DOHH2 (cell line): ENCODE results near the gene CD200R1L.

Experiments used
- EZH2phosphoT487 ChIP-seq: fragments of 200-600 bp; sonication (generic); IDR thresholded peaks from 2 replicates; pipeline ENCODE4 v1.6.1; 2017; ENCODE audit warnings: borderline replicate concordance, mild to moderate bottlenecking, antibody characterized with exemption, low read length, moderate library complexity, mixed read lengths
- TF ChIP-seq, protein P1 (sequence below): fragments of 200-600 bp; sonication (generic); IDR thresholded peaks from one replicate; pipeline ENCODE4 v1.5.1; 2014; ENCODE audit warnings: antibody characterized with exemption, mild to moderate bottlenecking, low read depth, low read length; ENCODE audit not compliant: poor library complexity, severe bottlenecking

DNA sequence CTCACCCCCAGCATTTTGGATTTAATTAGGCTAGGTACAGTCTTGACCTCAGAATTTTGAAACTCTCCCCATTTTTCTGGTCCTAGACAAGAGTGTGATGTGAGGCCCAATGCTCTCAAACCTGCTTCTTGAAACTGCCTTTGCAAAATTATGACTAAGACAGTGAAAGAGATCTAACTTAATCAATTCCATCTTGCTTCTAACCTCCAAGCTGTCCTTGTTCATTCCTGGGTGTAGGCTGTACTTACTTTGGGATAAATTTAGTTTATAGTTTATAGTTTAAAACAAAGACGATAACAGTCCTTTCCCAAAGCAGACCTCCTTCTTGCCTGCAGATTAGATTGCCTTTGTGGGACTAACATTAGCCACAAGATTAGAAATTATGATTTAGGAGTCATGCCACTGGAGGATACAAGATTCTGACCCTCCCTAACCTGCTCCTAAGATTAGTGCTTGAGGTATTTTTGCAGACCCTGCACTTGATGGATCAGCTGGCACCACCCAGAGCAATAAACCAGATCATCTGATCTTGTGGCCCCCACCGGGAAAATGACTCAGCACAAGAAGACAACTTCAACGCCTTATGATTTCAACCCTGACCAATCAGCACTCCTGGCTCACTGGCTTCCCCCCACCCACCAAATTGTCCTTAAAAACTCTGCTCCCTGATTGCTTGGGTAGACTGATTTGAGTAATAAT lies 59.6 kb downstream of the CD200R1L start:
- TF ChIP-seq, protein P1, sequence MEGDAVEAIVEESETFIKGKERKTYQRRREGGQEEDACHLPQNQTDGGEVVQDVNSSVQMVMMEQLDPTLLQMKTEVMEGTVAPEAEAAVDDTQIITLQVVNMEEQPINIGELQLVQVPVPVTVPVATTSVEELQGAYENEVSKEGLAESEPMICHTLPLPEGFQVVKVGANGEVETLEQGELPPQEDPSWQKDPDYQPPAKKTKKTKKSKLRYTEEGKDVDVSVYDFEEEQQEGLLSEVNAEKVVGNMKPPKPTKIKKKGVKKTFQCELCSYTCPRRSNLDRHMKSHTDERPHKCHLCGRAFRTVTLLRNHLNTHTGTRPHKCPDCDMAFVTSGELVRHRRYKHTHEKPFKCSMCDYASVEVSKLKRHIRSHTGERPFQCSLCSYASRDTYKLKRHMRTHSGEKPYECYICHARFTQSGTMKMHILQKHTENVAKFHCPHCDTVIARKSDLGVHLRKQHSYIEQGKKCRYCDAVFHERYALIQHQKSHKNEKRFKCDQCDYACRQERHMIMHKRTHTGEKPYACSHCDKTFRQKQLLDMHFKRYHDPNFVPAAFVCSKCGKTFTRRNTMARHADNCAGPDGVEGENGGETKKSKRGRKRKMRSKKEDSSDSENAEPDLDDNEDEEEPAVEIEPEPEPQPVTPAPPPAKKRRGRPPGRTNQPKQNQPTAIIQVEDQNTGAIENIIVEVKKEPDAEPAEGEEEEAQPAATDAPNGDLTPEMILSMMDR: no peak
- no peak for TF ChIP-seq EZH2phosphoT487
